Mucosa of descending colon (tissue), 3 donors: Measurements from ENCODE around the gene GNG7. TPM values are rescaled to one million over a fixed set of nuclear protein-coding genes. Genes with fewer than 3 reads are reported as not detected.
A peak's percentile ranks its signal among the peaks of the same experiment; 100 is the strongest.

Experiments
- ATAC-seq: fragments of 200-7000 bp; cut with Tn5 transposase; one replicate; pipeline ENCODE4 v1.9.1; 2020; ENCODE audit warnings: mild to moderate bottlenecking, moderate library complexity
- DNase-seq, 3 donors: peaks; one replicate each; pipeline ENCODE4 v3.0.0-alpha.2; 2020
- H3K36me3 ChIP-seq: fragments of 200-600 bp; one replicate; pipeline ENCODE4 v1.8.0; 2021; ENCODE audit warnings: low read depth, mild to moderate bottlenecking
- H3K4me1 ChIP-seq: fragments of 200-600 bp; one replicate; pipeline ENCODE4 v1.8.0; 2021; ENCODE audit warnings: low read depth, mild to moderate bottlenecking
- H3K4me3 ChIP-seq: fragments of 200-600 bp; one replicate; pipeline ENCODE4 v1.8.0; 2021; ENCODE audit warnings: mild to moderate bottlenecking
- H3K9me3 ChIP-seq: fragments of 200-600 bp; one replicate; pipeline ENCODE4 v1.8.0; 2021; ENCODE audit warnings: mild to moderate bottlenecking
- CTCF ChIP-seq: fragments of 200-600 bp; IDR thresholded peaks from one replicate; pipeline ENCODE4 v1.8.0; 2022; ENCODE audit warnings: antibody characterized with exemption, mild to moderate bottlenecking
- intact Hi-C, 2 donors: fragments of 100-400 bp; cut with DNase I in 1 of 2; cut with micrococcal nuclease in 1 of 2; formaldehyde crosslinking; loops; one replicate each; pipeline versions ENCODE4 v1.11.0 to v1.11.1; 2022; cut with DNase I, micrococcal nuclease
- total RNA-seq, 3 donors: library from RNA; stranded (reverse); fragmentation: NEBNext Ultra II Directional in 2 of 3; extraction: Animal tissue kit (Norgen Biotek cat#: 25700) in 2 of 3; gene quantifications; one replicate each; pipeline versions ENCODE4 v1.2.1 to v1.2.4, GENCODE V29; 2021 to 2023
- donor health status: DM: no; HTN: no; CAD: no; lungs with moderate emphysema.
- donor health status: DM: no; HTN: no; CAD: no.
- donor health status: DM: no; HTN: yes; CAD: no.

The GNG7 gene
- total RNA-seq, 3 donors from 2014 or later: 2.5 to 6.9 (median 2.9) TPM

- no peaks in the 10 kb centered on the region for H3K9me3 ChIP-seq
- no peak overlapping the region for H3K4me3 ChIP-seq
- no peaks in the 10 kb centered on the region for H3K36me3 ChIP-seq
- H3K4me1 ChIP-seq: peaks cover 13% of the 10 kb centered on the region
- intact Hi-C loops: no loop called here
- DNase-seq (no peak), ATAC-seq (no peak)
- TF ChIP-seq CTCF: no peak
Observed at GRCh38 chr19:2743099-2743498, 40.6 kb upstream of the GNG7 start.

- no peaks in the 10 kb centered on the region for H3K9me3 ChIP-seq
Observed at GRCh38 chr19:2740314-2740656, 37.8 kb upstream of the GNG7 start.

GRCh38 chr19:2739602-2740313 lies 37.3 kb upstream of the GNG7 start, which contains the start of gene SLC39A3:
Gene SLC39A3 (minus strand): TSS chr19:2740017. CDS start chr19:2737257, 2,760 bp downstream.
- Histone ChIP-seq H3K9me3 (no peaks in the 10 kb centered on the region), H3K36me3 (no peaks in the 10 kb centered on the region), H3K4me3 (peak within 1 kb of the TSS; percentile 72), H3K4me1 (peaks cover 13% of the 10 kb centered on the region)
- no peak for TF ChIP-seq CTCF
- peak; percentile 96 to 99 (median 98) for DNase-seq
- ATAC-seq: peak; percentile 100
- intact Hi-C loops: no loop called here

More at GRCh38 chr19:2740314-2740656, 37.8 kb upstream of the GNG7 start:
- Histone ChIP-seq H3K4me3 (peak overlapping the region; percentile 72), H3K36me3 (no peaks in the 10 kb centered on the region), H3K4me1 (peaks cover 13% of the 10 kb centered on the region)
- ATAC-seq (no peak), DNase-seq (no peak)
- TF ChIP-seq CTCF: no peak
- intact Hi-C loops: no loop called here

GRCh38 chr19:2736550-2737190 lies 34.2 kb upstream of the GNG7 start:
- DNase-seq (no peak), ATAC-seq (no peak)
- intact Hi-C loops: no loop called here
- TF ChIP-seq CTCF: no peak
- Histone ChIP-seq H3K4me3 (no peak overlapping the region), H3K9me3 (no peaks in the 10 kb centered on the region), H3K4me1 (peaks cover 13% of the 10 kb centered on the region), H3K36me3 (no peaks in the 10 kb centered on the region)

GRCh38 chr19:2735374-2735773 lies 32.9 kb upstream of the GNG7 start:
- Histone ChIP-seq H3K4me3 (no peak overlapping the region), H3K9me3 (no peaks in the 10 kb centered on the region), H3K4me1 (peaks cover 13% of the 10 kb centered on the region), H3K36me3 (no peaks in the 10 kb centered on the region)
- TF ChIP-seq CTCF: no peak
- intact Hi-C loops: no loop called here
- DNase-seq (no peak), ATAC-seq (no peak)
